Heart left ventricle (tissue), 13 donors: ENCODE measurements around the gene WAC.

Experiments
- POLR2A ChIP-seq, 2 donors: fragments of 450-650 bp; IDR thresholded peaks; one replicate each; pipeline ENCODE4 v1.6.1; 2017; ENCODE audit warnings: antibody characterized with exemption in 2 of 2, mild to moderate bottlenecking in 2 of 2, moderate library complexity in 2 of 2
- TF ChIP-seq, protein P1 (sequence below), 12 donors: fragments of 200-600 bp; sonication (generic) in 4 of 12; IDR thresholded peaks; one replicate each; pipeline versions ENCODE4 v1.5.0 to v1.8.0; 2018 to 2022; ENCODE audit warnings: antibody characterized with exemption in 12 of 12, mild to moderate bottlenecking in 5 of 12
- donor health status: ischemic (EF 13 %, LVEDD 7.1; RV severe dilation, severe dysfunction).
- donor health status: DM: no; HTN: yes; CAD: no.
- donor health status: DM: no; HTN: no; CAD: no.
- donor health status: ischemic (EF 25% LVEDD 6.9; RV normal size, moderate dysfunction).
- donor health status: ischemic (EF 25% LVEDD 5.7; RV mildly dilated, moderate dysfunction).
- donor health status: ischemic (EF 35%, LVEDD 5.7; RV mildly dilated, moderate dysfunction).
- donor health status: nonischemic (EF 11% LVEDD 7.7; RV severe dilation, severe dysfunction).
- donor health status: DM: yes; HTN: yes; CAD: no.
- donor health status: PGD.
- donor health status: ischemic (EF 29% LVEDD 5.4; RV normal size, mild dysfunction).
- donor health status: nonischemic (EF 23%, LVEDD 6.1; RV moderate dilation, normal function).

DNA sequence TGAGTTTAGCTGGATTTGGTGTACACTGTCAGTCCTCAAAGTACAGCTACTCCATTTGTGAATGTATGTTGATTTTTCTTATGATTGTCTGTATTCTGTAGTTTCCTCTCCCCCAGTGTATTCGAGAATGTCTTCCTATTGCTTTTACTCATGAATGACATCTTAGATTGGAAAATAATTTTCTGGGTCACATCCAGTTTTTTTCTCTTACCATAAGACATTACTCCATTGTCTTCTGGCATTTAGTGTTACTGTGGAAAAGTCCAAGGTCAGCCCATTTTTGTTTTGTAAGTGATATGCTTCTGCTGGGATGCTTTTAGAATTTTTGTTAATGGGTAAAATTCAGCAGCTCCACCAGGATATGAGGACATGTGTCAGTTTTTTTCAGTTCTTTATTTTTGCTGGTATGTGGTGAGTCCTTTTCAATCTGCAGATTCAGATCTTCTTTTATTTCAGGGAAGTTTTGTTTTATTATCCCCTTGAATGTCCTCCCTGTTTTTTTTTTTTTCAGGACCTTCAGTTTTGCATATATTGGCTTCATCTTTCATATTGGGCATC, 33.6 kb downstream of the WAC start:
- TF ChIP-seq, protein P1, sequence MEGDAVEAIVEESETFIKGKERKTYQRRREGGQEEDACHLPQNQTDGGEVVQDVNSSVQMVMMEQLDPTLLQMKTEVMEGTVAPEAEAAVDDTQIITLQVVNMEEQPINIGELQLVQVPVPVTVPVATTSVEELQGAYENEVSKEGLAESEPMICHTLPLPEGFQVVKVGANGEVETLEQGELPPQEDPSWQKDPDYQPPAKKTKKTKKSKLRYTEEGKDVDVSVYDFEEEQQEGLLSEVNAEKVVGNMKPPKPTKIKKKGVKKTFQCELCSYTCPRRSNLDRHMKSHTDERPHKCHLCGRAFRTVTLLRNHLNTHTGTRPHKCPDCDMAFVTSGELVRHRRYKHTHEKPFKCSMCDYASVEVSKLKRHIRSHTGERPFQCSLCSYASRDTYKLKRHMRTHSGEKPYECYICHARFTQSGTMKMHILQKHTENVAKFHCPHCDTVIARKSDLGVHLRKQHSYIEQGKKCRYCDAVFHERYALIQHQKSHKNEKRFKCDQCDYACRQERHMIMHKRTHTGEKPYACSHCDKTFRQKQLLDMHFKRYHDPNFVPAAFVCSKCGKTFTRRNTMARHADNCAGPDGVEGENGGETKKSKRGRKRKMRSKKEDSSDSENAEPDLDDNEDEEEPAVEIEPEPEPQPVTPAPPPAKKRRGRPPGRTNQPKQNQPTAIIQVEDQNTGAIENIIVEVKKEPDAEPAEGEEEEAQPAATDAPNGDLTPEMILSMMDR (IDR thresholded peaks at IDR 0.05) = no peak
- no peak for TF ChIP-seq POLR2A (IDR thresholded peaks at IDR 0.05)
